Measurements from ENCODE around the gene NFATC2IP. TPM values are rescaled to one million over a fixed set of nuclear protein-coding genes. Genes with fewer than 3 reads are reported as not detected.
"Not testable (repeated sequence)": the region's sequence is repeated elsewhere in the genome, so short reads cannot be mapped to it uniquely, and the experiment has no call there.

The NFATC2IP gene
- total and polyA plus RNA-seq, 10 of the 15 experiments (the other 5 are each of a cell fraction or from before 2014, with no cell fraction given) = 12.2 to 93.9 (median 46.9) TPM

DNA sequence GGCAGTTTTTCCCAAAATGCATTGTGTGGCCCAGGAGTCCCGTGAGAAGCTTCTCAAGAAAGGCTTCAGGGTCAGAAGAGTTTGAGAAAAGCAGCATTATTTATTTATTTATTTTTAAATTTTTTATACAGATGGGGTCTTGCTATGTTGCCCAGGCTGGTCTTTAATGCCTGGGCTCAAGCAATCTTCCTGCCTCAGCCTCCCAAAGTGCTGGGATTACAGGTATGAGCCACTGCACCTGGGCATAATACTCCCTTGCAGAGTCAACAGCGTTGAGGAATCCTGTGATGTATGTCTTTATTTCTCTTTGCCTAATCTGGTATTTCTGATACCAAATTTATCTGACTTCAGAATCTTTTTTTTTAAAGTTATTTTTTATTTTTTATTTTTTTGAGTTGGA lies 49.3 kb downstream of the NFATC2IP start:
- no peaks in the 10 kb centered on the region for H3K4me1 ChIP-seq (ENCODE audit: control insufficient read depth, insufficient read depth, low read length)
- H4K20me1 ChIP-seq (ENCODE audit: control insufficient read depth, insufficient read depth) = no peaks in the 10 kb centered on the region
- no peak overlapping the region for H2AFZ ChIP-seq (ENCODE audit: control insufficient read depth, low read depth, low read length)
- BruUV-seq (replicated peaks) = no TSS peak
- DNase-seq (ENCODE audit: low read depth, low spot score) (no peak), ATAC-seq (no peak), FAIRE-seq (no peak)
- TF ChIP-seq MYB (IDR thresholded peaks at IDR 0.05; ENCODE audit: borderline replicate concordance, low read depth, low read length) (no peak), SIN3A (IDR thresholded peaks at IDR 0.05; ENCODE audit: low read depth, low read length) (no peak), NFIC (IDR thresholded peaks at IDR 0.05; ENCODE audit: low read depth, low read length) (no peak), IRF4 (IDR thresholded peaks at IDR 0.05; ENCODE audit: low read depth, low read length) (no peak)
- TF ChIP-seq, protein P1, sequence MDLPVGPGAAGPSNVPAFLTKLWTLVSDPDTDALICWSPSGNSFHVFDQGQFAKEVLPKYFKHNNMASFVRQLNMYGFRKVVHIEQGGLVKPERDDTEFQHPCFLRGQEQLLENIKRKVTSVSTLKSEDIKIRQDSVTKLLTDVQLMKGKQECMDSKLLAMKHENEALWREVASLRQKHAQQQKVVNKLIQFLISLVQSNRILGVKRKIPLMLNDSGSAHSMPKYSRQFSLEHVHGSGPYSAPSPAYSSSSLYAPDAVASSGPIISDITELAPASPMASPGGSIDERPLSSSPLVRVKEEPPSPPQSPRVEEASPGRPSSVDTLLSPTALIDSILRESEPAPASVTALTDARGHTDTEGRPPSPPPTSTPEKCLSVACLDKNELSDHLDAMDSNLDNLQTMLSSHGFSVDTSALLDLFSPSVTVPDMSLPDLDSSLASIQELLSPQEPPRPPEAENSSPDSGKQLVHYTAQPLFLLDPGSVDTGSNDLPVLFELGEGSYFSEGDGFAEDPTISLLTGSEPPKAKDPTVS (IDR thresholded peaks at IDR 0.05; ENCODE audit: low read depth, low read length) = no peak
- H3K79me2 ChIP-seq (ENCODE audit: control insufficient read depth, insufficient read depth, low read length) = no peaks in the 10 kb centered on the region
- H3K36me3 ChIP-seq (ENCODE audit: control insufficient read depth in 2 of 2, insufficient read depth in 2 of 2, low read length in 1 of 2) = no peaks in the 10 kb centered on the region
- no peaks in the 10 kb centered on the region for H3K27me3 ChIP-seq (replicated peaks in 1 of 2; ENCODE audit: control insufficient read depth in 2 of 2, insufficient read depth in 2 of 2, low read length in 1 of 2)
- no peak overlapping the region for H3K4me2 ChIP-seq (ENCODE audit: control insufficient read depth, insufficient read depth)
- no peaks in the 10 kb centered on the region for H3K9me3 ChIP-seq (replicated peaks; ENCODE audit: control insufficient read depth, insufficient read depth, low read length)
- in situ Hi-C loops (cut with MboI) (no loop called here), intact Hi-C loops (cut with micrococcal nuclease; ENCODE audit: unreplicated experiment) (no loop called here)
- H3K4me3 ChIP-seq = no peak overlapping the region
- WGBS (ENCODE audit: insufficient coverage, insufficient replicate concordance, low lambda C conversion rate, missing lambda C conversion rate) = 23% methylated on average over 2 of the region's 2 CpGs
- ChIA-PET POLR2A (no interaction called here), RAD21 (ENCODE audit: unreplicated experiment) (no interaction called here), CTCF (no interaction called here), SMC1A (ENCODE audit: uncharacterized antibody, unreplicated experiment) (no interaction called here)
- no peak overlapping the region for H3K9ac ChIP-seq (ENCODE audit: control insufficient read depth, insufficient read depth, low read length)
- no peak overlapping the region for H3K27ac ChIP-seq (ENCODE audit: control insufficient read depth, insufficient read depth)

DNA sequence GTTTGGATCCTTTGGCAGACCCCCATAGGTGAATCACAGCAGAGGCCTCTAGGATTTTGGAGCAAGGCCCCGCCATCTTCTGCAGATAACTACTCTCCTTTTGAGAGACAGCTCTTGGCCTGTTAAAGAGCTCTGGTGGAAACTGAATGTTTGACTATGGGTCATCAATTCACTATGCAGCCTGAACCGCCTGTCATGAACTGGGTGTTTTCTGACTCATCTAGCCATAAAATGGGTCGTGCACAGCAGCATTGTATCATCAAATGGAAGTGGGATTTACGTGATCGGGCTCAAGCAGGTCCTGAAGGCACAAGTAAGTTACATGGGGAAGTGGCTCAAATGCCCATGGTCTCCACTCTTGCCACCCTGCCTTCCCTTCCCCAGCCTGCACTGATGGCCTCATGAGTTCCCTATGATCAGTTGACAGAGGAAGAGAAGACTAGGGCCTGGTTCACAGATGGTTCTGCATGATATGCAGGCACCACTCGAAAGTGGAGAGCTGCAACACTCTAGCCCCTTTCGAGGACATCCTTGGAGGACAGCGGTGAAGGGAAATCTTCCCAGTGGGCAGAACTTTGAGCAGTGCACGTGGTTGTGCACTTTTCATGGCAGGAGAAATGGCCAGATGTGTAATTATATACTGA lies 53.9 kb downstream of the NFATC2IP start:
- in situ Hi-C loops (cut with MboI); H2AFZ ChIP-seq (ENCODE audit: control insufficient read depth, low read depth, low read length); H4K20me1 ChIP-seq (ENCODE audit: control insufficient read depth, insufficient read depth); DNase-seq (ENCODE audit: low read depth, low spot score); H3K9ac ChIP-seq (ENCODE audit: control insufficient read depth, insufficient read depth, low read length); H3K4me3 ChIP-seq; CTCF ChIA-PET; FAIRE-seq; RAD21 ChIA-PET (ENCODE audit: unreplicated experiment); POLR2A ChIA-PET; H3K79me2 ChIP-seq (ENCODE audit: control insufficient read depth, insufficient read depth, low read length); intact Hi-C loops (cut with micrococcal nuclease; ENCODE audit: unreplicated experiment); SMC1A ChIA-PET (ENCODE audit: uncharacterized antibody, unreplicated experiment); H3K27me3 ChIP-seq (replicated peaks in 1 of 2; ENCODE audit: control insufficient read depth in 2 of 2, insufficient read depth in 2 of 2, low read length in 1 of 2); H3K4me2 ChIP-seq (ENCODE audit: control insufficient read depth, insufficient read depth); H3K36me3 ChIP-seq (ENCODE audit: control insufficient read depth in 2 of 2, insufficient read depth in 2 of 2, low read length in 1 of 2); BruUV-seq (replicated peaks); H3K4me1 ChIP-seq (ENCODE audit: control insufficient read depth, insufficient read depth, low read length); H3K27ac ChIP-seq (ENCODE audit: control insufficient read depth, insufficient read depth); ATAC-seq; H3K9me3 ChIP-seq (replicated peaks; ENCODE audit: control insufficient read depth, insufficient read depth, low read length): not testable (repeated sequence)
- WGBS (ENCODE audit: insufficient coverage, insufficient replicate concordance, low lambda C conversion rate, missing lambda C conversion rate) = 38% methylated on average over 9 of the region's 9 CpGs
